ENCODE measurements around the gene STAMBPL1. TPM values are rescaled to one million over a fixed set of nuclear protein-coding genes. Genes with fewer than 3 reads are reported as not detected.

Gene STAMBPL1
- total RNA-seq, 1 donor, result 35.3 TPM

- no peak for DNase-seq (ENCODE audit: low read depth)
- H3K4me3 ChIP-seq (ENCODE audit: low read depth, low read length), result no peak overlapping the region
- no peak for TF ChIP-seq CTCF (IDR thresholded peaks at IDR 0.05; ENCODE audit: insufficient read depth, low read length)
Measured at GRCh38 chr10:88903715-88904114, 23.7 kb downstream of the STAMBPL1 start.

DNA sequence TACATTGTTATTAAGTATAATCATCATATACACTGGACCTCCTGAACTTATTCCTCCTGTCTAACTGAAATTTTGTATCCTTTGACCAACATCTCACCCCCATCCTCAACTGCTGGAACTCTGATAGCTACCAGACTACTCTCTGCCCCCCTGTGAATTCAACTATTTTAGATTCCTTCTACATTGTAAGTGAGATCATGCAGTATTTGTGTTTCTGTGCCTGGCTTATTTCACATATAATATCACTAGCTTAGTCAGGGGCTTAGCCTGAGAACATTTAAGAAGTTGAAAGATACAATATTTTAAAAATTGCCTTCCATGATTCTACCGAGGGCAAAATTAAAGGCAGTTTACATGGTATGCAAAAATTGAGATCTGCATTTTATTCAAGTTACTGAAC, 26.9 kb downstream of the STAMBPL1 start:
- DNase-seq (ENCODE audit: low read depth), result no peak
- no peak overlapping the region for H3K4me3 ChIP-seq (ENCODE audit: low read depth, low read length)
- no peak for TF ChIP-seq CTCF (IDR thresholded peaks at IDR 0.05; ENCODE audit: insufficient read depth, low read length)

GRCh38 chr10:88908194-88908593, 28.1 kb downstream of the STAMBPL1 start:
- DNase-seq (ENCODE audit: low read depth), result no peak
- TF ChIP-seq CTCF (IDR thresholded peaks at IDR 0.05; ENCODE audit: insufficient read depth, low read length), result no peak
- no peak overlapping the region for H3K4me3 ChIP-seq (ENCODE audit: low read depth, low read length)

GRCh38 chr10:88911116-88911515, 31.1 kb downstream of the STAMBPL1 start:
- no peak overlapping the region for H3K4me3 ChIP-seq (ENCODE audit: low read depth, low read length)
- no peak for TF ChIP-seq CTCF (IDR thresholded peaks at IDR 0.05; ENCODE audit: insufficient read depth, low read length)
- no peak for DNase-seq (ENCODE audit: low read depth)

- no peak for TF ChIP-seq CTCF (IDR thresholded peaks at IDR 0.05; ENCODE audit: insufficient read depth, low read length)
- no peak overlapping the region for H3K4me3 ChIP-seq (ENCODE audit: low read depth, low read length)
- DNase-seq (ENCODE audit: low read depth), result no peak
Measured at GRCh38 chr10:88911851-88912250, 31.8 kb downstream of the STAMBPL1 start.

DNA sequence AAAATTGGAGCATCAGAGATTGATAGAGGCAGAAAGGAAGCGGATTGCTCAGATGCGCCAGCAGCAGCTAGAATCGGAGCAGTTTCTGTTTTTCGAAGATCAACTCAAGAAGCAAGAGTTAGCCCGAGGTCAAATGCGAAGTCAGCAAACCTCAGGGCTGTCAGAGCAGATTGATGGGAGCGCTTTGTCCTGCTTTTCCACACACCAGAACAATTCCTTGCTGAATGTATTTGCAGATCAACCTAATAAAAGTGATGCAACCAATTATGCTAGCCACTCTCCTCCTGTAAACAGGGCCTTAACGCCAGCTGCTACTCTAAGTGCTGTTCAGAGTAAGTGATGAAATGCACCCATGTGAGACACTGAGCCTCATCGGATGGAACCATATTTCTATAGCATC, 33.1 kb downstream of the STAMBPL1 start:
- H3K4me3 ChIP-seq (ENCODE audit: low read depth, low read length), result no peak overlapping the region
- DNase-seq (ENCODE audit: low read depth), result no peak
- TF ChIP-seq CTCF (IDR thresholded peaks at IDR 0.05; ENCODE audit: insufficient read depth, low read length), result no peak

DNA sequence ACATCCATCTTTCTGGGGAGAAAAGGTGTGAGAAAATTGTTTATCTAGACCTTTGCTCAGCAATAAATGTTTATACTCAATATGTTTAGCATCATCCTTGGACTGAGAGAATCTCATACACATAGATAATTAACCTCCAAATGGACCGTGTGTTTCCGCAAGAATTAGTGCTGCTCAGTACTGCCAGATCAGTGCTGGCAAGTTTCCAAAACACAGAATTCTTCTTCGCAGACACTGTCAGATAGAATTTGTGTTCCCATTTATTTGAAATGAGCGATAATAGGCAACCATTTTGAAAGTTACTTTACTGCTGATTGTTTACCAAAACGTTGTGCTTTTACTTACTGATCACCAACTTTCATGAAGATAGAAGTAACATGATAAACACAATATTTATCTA, 33.7 kb downstream of the STAMBPL1 start:
- no peak for TF ChIP-seq CTCF (IDR thresholded peaks at IDR 0.05; ENCODE audit: insufficient read depth, low read length)
- DNase-seq (ENCODE audit: low read depth), result no peak
- H3K4me3 ChIP-seq (ENCODE audit: low read depth, low read length), result no peak overlapping the region

All from fibroblast of the aortic adventitia (primary cell).